ENCODE results near the gene AKIRIN1.
"Not testable (repeated sequence)": the region's sequence is repeated elsewhere in the genome, so short reads cannot be mapped to it uniquely, and the experiment has no call there.

The AKIRIN1 gene

DNA sequence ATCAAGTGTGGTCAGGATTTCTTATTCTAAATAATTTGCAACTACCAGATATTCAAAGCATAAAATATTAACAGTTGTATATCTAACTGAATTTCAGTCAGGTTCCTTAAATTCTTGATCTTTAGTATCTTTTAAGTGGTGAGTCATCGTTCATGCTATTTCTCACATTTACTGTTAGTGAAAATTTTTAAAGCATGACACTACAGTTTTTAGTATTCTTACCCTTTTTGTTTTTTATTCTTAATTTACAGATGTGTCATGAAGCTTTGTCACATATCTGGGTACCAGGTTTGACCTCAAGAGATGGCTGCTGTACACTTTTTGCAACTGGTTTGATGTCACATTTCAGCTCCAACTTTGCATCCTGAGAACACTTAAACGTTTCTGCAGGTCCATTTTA lies 12.7 kb downstream of the AKIRIN1 start:
- Histone ChIP-seq H3K4me1 (ENCODE audit: insufficient read depth, low read length, poor library complexity, severe bottlenecking) (no peaks in the 10 kb centered on the region), H3K4me2 (ENCODE audit: low read depth, low read length, poor library complexity, severe bottlenecking) (no peak overlapping the region), H3F3A (ENCODE audit: low read depth) (no peaks in the 10 kb centered on the region), H3K36me3 (ENCODE audit: insufficient read depth, low read length) (peaks cover 92% of the 10 kb centered on the region), H2AFZ (ENCODE audit: low read length) (no peak overlapping the region), H3K9me3 (ENCODE audit: insufficient read depth, low read depth, low read length) (no peaks in the 10 kb centered on the region), H3K9me2 (replicated peaks; ENCODE audit: low read depth, low read length) (no peaks in the 10 kb centered on the region), H3K27me3 (ENCODE audit: insufficient read depth, low read length, poor library complexity, severe bottlenecking) (no peaks in the 10 kb centered on the region), H3K4me3 (ENCODE audit: low read length, poor library complexity, severe bottlenecking) (no peak overlapping the region), H4K20me1 (ENCODE audit: insufficient read depth, low read length, poor library complexity, severe bottlenecking) (no peaks in the 10 kb centered on the region), H3K79me2 (ENCODE audit: insufficient read depth, low read length) (peaks cover 8% of the 10 kb centered on the region; the same call in 1 of the 2 replicates), H3K9ac (ENCODE audit: low read depth, low read length, poor library complexity, severe bottlenecking) (no peak overlapping the region)
- no peak for TF ChIP-seq EZH2phosphoT487 (IDR thresholded peaks at IDR 0.05; ENCODE audit: borderline replicate concordance)
- TF ChIP-seq, protein P1, sequence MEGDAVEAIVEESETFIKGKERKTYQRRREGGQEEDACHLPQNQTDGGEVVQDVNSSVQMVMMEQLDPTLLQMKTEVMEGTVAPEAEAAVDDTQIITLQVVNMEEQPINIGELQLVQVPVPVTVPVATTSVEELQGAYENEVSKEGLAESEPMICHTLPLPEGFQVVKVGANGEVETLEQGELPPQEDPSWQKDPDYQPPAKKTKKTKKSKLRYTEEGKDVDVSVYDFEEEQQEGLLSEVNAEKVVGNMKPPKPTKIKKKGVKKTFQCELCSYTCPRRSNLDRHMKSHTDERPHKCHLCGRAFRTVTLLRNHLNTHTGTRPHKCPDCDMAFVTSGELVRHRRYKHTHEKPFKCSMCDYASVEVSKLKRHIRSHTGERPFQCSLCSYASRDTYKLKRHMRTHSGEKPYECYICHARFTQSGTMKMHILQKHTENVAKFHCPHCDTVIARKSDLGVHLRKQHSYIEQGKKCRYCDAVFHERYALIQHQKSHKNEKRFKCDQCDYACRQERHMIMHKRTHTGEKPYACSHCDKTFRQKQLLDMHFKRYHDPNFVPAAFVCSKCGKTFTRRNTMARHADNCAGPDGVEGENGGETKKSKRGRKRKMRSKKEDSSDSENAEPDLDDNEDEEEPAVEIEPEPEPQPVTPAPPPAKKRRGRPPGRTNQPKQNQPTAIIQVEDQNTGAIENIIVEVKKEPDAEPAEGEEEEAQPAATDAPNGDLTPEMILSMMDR (conservative IDR thresholded peaks at IDR 0.05; ENCODE audit: low read length) = no peak

- Histone ChIP-seq H3K4me3 (ENCODE audit: low read length, poor library complexity, severe bottlenecking) (no peak overlapping the region), H3K36me3 (ENCODE audit: insufficient read depth, low read length) (peaks cover 72% of the 10 kb centered on the region), H3K4me2 (ENCODE audit: low read depth, low read length, poor library complexity, severe bottlenecking) (no peak overlapping the region), H3K27me3 (ENCODE audit: insufficient read depth, low read length, poor library complexity, severe bottlenecking) (no peaks in the 10 kb centered on the region), H3K4me1 (ENCODE audit: insufficient read depth, low read length, poor library complexity, severe bottlenecking) (no peaks in the 10 kb centered on the region), H3K79me2 (ENCODE audit: insufficient read depth, low read length) (no peaks in the 10 kb centered on the region), H3F3A (ENCODE audit: low read depth) (no peaks in the 10 kb centered on the region), H4K20me1 (ENCODE audit: insufficient read depth, low read length, poor library complexity, severe bottlenecking) (no peaks in the 10 kb centered on the region), H3K9me3 (ENCODE audit: insufficient read depth, low read depth, low read length) (no peaks in the 10 kb centered on the region), H3K9ac (ENCODE audit: low read depth, low read length, poor library complexity, severe bottlenecking) (no peak overlapping the region), H2AFZ (ENCODE audit: low read length) (no peak overlapping the region), H3K9me2 (replicated peaks; ENCODE audit: low read depth, low read length) (no peaks in the 10 kb centered on the region)
- TF ChIP-seq, protein P1 (conservative IDR thresholded peaks at IDR 0.05; ENCODE audit: low read length) = no peak
- no peak for TF ChIP-seq EZH2phosphoT487 (IDR thresholded peaks at IDR 0.05; ENCODE audit: borderline replicate concordance)
Observed at GRCh38 chr1:39006287-39006686, 15.2 kb downstream of the AKIRIN1 start.

DNA sequence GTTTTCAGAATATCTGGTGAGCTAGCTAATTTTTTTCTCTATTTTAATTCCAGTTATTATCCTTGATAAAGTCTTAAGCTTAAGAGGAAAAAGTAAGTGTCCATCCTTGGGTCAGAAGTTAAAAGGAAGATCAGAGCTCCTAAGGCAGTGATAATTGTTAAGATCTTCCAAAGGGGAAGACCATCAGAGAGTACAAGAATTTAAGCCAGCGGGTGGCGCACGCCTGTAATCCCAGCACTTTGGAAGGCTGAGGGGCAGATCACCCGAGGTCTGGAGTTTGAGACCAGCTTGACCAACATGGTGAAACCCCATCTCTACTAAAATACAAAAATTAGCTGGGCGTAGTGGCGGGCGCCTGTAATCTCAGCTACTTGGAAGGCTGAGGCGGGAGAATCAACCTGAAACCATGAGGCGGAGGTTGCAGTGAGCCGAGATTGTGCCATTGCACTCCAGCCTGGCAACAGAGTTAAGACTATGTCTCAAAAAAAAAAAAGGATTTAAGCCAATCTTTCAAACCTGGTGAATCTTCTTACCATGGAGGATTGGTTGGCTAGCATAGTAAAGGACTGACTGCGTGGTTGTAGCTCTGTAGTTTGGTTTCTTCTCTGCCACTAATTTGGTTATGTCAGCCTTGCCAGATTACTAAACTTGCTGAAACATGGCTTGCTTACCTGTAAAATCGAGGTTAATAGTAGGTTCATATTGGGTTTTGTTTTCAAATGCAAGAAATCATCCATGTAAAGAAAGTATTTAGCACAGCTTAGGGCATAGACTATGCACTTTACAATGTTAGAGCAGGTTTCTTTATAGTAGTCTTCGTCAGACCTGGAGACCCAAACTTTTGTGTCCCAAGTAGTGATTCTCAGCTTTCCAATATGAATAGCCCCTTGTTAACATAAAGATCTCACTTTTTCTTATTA lies 15.9 kb downstream of the AKIRIN1 start:
- Histone ChIP-seq H3K9me2 (replicated peaks; ENCODE audit: low read depth, low read length) (no peaks in the 10 kb centered on the region), H2AFZ (ENCODE audit: low read length) (no peak overlapping the region), H3K9ac (ENCODE audit: low read depth, low read length, poor library complexity, severe bottlenecking) (no peak overlapping the region), H4K20me1 (ENCODE audit: insufficient read depth, low read length, poor library complexity, severe bottlenecking) (no peaks in the 10 kb centered on the region), H3K36me3 (ENCODE audit: insufficient read depth, low read length) (peaks cover 65% of the 10 kb centered on the region), H3K4me2 (ENCODE audit: low read depth, low read length, poor library complexity, severe bottlenecking) (no peak overlapping the region), H3K4me1 (ENCODE audit: insufficient read depth, low read length, poor library complexity, severe bottlenecking) (no peaks in the 10 kb centered on the region), H3F3A (ENCODE audit: low read depth) (no peaks in the 10 kb centered on the region), H3K9me3 (ENCODE audit: insufficient read depth, low read depth, low read length) (no peaks in the 10 kb centered on the region), H3K79me2 (ENCODE audit: insufficient read depth, low read length) (no peaks in the 10 kb centered on the region), H3K4me3 (ENCODE audit: low read length, poor library complexity, severe bottlenecking) (no peak overlapping the region), H3K27me3 (ENCODE audit: insufficient read depth, low read length, poor library complexity, severe bottlenecking) (no peaks in the 10 kb centered on the region)
- TF ChIP-seq EZH2phosphoT487 (IDR thresholded peaks at IDR 0.05; ENCODE audit: borderline replicate concordance) = no peak
- TF ChIP-seq, protein P1 (conservative IDR thresholded peaks at IDR 0.05; ENCODE audit: low read length) = no peak

- H3K9me2 ChIP-seq (replicated peaks; ENCODE audit: low read depth, low read length) = not testable (repeated sequence)
Observed at GRCh38 chr1:39014956-39015355, 23.9 kb downstream of the AKIRIN1 start.

More at GRCh38 chr1:39014956-39015355, 23.9 kb downstream of the AKIRIN1 start:
- H4K20me1 ChIP-seq (ENCODE audit: insufficient read depth, low read length, poor library complexity, severe bottlenecking); H3K36me3 ChIP-seq (ENCODE audit: insufficient read depth, low read length); H3F3A ChIP-seq (ENCODE audit: low read depth); H3K79me2 ChIP-seq (ENCODE audit: insufficient read depth, low read length); H3K27me3 ChIP-seq (ENCODE audit: insufficient read depth, low read length, poor library complexity, severe bottlenecking); H3K9me3 ChIP-seq (ENCODE audit: insufficient read depth, low read depth, low read length); H3K9ac ChIP-seq (ENCODE audit: low read depth, low read length, poor library complexity, severe bottlenecking); H2AFZ ChIP-seq (ENCODE audit: low read length); H3K4me1 ChIP-seq (ENCODE audit: insufficient read depth, low read length, poor library complexity, severe bottlenecking); H3K4me3 ChIP-seq (ENCODE audit: low read length, poor library complexity, severe bottlenecking); H3K4me2 ChIP-seq (ENCODE audit: low read depth, low read length, poor library complexity, severe bottlenecking): not testable (repeated sequence)
